GM19238 (cell line): Measurements from ENCODE around the gene KRTCAP3.

ENCODE experiments used
- DNase-seq: peaks from one replicate; pipeline ENCODE4 v3.0.0; 2011; ENCODE audit warnings: low spot score; ENCODE audit not compliant: insufficient read length

The KRTCAP3 gene

DNA sequence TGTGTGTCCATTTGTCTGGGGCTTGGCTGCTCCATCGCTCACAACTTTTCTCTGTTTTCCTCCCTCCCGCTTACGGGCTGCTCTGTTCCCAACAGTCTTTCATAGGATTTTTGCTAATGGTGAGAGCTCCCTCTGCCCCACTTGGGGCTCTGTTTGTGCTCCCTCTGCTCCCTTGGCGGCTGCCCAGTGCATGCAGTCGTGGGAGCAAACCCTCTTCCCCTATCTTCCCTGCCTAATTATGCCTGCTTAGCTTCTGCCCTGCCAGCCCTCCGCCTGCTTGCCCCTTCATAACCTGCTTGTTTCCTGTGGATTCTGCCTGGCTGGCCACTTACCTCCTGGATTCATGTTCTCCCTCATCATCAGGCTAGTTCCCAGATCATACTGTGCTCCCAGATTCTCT lies 6.6 kb upstream of the KRTCAP3 start:
- no peak for DNase-seq

DNA sequence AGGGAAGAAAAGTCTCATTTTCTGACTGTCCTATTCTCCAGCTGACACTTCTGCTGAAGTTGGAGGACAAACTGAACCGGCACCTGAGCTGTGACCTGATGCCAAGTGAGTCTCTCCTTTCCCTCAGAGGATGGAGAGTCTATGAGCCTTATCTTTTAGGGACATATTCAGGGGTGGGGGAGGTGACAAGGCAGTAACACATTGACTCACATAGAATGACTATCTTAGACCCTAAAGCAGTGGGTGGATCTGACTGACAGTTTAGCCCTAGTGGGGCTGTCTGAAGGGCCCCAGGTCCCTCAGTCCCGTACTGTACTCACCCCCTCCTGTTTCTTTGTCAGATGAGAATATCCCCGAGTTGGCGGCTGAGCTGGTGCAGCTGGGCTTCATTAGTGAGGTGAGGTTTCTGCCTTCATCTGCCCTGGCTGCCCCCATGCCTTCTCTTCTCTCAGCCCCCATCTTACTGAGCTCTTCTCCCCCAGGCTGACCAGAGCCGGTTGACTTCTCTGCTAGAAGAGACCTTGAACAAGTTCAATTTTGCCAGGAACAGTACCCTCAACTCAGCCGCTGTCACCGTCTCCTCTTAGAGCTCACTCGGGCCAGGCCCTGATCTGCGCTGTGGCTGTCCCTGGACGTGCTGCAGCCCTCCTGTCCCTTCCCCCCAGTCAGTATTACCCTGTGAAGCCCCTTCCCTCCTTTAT lies 805 bp upstream of the KRTCAP3 start:
- DNase-seq = no peak

GRCh38 chr2:27442920-27443282 lies 720 bp downstream of the KRTCAP3 start:
- no peak for DNase-seq

DNA sequence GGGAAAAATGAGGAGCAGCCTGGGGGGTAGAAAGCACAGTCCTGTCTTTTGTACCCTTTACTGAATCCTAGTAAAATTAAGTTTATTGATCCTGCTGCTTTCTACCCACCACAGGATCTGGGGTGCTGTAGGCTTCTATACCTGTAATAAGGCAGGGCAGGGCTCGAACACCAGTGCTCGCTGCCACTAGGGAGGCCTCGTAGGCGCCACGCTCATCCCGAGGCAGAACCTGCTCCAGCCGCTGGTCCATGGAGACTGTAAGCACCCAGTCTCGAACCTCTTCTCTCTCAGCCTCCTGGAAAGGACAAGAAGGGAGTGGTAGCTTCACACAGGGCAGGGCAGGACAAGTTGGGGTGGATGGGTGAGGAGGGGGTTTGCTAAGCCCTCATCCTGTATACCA lies 3.0 kb downstream of the KRTCAP3 start:
- no peak for DNase-seq

DNA sequence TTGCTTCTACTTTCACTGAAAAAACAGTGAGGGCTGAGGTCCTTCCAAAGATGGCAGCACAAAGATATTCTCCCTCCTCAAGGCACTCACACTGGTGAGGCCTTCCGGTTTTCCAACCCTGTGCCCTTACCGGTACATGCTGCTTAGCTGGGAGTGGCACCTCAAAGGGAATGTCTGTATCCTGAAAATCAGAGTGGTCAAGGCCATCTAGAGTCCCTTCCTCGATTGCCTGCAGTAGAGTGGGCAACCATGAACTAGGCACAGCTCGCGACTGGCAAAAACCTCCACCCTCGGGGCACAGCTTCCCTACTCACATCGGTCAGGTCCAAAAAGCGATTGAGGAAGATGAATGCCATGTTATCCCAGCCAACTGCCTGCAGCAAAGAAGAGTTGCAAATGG lies 3.4 kb downstream of the KRTCAP3 start:
- DNase-seq = no peak

DNA sequence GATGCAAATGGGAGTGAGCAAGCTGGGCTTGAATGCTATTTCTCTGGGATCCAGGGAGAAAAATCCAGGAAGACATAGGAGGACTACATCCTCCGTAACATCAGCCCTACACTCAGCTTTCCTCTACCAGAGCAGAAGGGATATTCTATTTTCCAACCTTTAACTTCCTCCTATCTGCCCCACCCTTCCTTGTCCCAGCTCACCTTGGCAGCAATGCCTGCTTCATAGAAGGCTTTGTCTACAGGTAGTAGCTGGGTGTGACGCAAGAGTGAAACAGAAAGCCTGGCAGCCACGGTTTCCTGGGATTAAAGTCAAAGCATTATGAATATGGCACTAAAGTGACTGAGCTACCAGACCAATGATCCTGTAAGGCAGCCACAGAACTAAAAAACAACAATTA lies 3.9 kb downstream of the KRTCAP3 start:
- no peak for DNase-seq

- no peak for DNase-seq
Measured at GRCh38 chr2:27448381-27448780, 6.2 kb downstream of the KRTCAP3 start.

DNA sequence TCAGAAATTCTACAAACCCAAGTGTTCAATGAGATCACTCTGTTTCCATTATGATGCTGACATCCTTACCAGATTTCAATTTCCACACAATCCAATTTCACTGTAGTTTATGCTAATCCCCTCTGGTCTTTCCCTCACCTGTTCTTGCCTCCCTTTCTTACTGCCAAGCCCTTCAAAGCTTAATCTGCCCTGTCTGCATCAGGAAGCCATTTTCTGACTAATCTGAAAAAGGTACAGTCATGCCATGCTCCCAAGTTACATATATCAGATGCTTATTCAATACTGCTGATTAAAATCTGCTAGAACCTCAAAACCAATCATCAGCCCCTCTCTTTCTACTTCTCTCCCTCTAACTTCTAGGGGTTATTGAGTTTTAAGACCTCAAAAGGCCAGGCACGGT lies 8.9 kb downstream of the KRTCAP3 start:
- no peak for DNase-seq

GRCh38 chr2:27453968-27454367 lies 11.8 kb downstream of the KRTCAP3 start:
- DNase-seq = no peak

DNA sequence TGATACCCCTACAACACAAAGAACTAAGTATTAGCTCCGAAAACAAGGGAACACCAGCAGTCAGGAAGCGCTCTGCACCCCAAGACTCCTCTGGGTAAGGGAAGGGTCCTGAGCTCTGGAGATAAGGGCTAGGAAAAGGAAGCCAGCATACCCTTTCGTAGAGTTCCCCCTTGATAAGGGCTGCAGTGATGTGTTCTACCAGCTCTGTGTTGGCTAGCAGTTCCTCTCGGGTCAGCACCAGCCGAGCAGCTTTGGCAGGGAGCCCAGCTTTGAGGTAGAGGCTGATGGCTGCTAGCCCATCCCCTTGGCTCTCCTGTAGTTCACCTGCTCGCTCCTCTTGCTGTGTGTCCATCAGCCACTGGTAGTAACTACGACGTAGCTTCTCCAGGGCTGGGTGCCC lies 18.9 kb downstream of the KRTCAP3 start:
- no peak for DNase-seq

- DNase-seq = no peak
Measured at GRCh38 chr2:27464443-27464842, 22.3 kb downstream of the KRTCAP3 start.

- DNase-seq = no peak
Measured at GRCh38 chr2:27471961-27472360, 29.8 kb downstream of the KRTCAP3 start.

DNA sequence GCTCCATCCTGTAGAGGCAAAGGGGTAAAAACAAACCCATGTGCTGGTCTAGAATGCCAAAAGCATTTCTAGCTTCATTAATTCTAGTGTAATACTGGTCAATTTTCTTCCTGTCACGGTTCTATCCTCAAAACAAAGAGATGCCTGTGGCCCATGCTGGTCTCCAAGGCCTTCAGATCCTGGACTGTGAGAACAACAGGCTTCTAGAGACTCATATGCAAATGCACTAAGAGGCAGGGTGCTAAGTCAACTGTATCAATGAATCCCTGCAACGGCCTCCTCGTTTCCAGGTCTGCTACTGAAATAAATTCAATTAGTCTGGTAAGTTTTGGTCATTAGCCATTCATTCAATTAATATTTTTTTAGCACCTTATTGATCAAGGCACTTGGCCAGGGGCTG lies 43.3 kb downstream of the KRTCAP3 start:
- no peak for DNase-seq

DNA sequence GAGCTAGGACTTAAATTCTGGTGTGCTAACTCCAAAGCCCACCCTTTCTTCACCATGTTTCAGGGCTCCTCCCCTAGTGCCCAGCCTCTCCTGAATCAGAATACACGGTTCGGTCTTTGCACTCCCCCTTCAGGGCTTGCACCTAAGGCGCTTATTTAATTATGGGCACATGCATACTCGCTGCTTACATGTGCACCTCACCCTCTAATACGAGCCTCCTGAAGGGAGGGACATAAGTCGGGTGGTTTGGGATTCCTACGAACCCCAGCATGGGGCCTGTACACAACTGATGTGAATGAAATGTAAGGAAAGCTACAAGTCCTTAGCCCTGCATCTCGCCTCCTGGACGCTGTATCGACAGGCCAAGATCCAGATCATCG lies 46.9 kb downstream of the KRTCAP3 start:
- DNase-seq = no peak

DNA sequence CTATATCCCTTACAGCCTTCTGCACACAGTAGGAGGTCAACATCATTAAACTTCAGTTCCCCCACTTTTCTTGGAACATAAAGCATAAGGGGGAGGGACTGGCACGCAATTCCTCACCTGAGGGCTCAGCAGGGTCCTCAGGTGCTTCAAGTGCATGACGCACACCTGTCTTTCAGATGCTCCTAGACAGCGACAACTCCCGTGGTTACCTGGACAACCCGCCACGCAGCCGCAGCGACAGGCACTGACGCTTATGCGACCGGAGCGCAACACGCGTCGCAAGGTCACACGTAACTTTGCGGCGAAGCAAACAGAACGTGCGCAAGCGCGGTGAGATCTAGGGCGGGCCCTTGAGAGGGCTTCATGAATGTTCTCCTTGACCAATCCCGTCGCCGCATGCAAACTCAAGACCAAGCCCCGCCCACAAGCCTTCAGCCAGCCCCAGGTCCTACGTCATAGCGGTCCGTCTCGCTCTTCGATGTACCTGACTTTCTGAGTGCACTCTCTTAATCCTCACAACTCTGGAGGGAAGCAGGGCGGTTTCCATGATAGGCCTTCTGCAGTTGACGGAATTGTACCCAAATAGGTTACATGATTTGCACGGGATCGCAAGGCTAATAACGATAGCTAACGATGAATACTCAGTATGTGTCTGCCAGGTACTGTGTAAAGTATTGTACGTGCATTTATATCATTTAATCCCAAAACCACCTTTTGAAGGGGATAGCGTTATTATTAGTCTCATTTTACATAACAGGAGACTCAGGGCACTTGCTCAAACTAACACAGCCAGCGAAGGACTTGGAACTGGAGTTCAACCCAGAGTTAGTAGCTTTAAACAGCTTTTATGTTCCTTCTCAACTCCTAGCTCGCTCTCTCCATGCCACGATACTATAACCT lies 47.6 kb downstream of the KRTCAP3 start, which contains the start of gene IFT172:
Gene IFT172, minus strand, starts transcription at position 246 of the 900 bp plus-strand sequence. Its CDS starts 90 bp downstream, at position 156.
- peak; percentile 91 for DNase-seq

GRCh38 chr2:27492557-27492956 lies 50.4 kb downstream of the KRTCAP3 start:
- DNase-seq = no peak

DNA sequence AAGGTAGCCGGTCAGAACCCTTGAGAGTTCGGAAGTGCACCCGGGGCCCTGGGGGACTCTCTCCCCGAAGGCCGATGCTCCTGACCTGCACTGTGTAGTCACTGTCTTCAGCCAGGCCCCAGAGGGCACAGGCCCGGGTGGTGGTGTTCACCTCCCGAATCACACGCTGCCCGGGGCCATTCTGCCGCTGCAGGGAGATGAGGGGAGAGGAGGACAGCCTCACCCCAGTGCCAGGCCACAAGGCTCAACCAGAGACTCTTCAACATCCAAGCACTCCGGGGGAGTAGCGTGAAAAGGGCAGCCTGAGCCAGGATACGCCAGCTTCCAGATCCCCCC lies 51.7 kb downstream of the KRTCAP3 start:
- no peak for DNase-seq
